Natural killer cell (primary cell): ENCODE data around the gene USP7. TPM values are rescaled to one million over a fixed set of nuclear protein-coding genes. Genes with fewer than 3 reads are reported as not detected.

Experiments used
- ATAC-seq, 3 donors: fragments of 150-1000 bp in 2 of 3; fragments of 200-7000 bp in 1 of 3; cut with Tn5 transposase; 1 replicate in 1 of 3; 2 replicates in 2 of 3; pipeline ENCODE4 v1.10.0; 2021; ENCODE audit warnings: mild to moderate bottlenecking in 2 of 3, moderate library complexity in 2 of 3
- DNase-seq, 2 donors: peaks; one replicate each; pipeline versions ENCODE4 v3.0.0 to v3.0.0-alpha.2; 2013 to 2021; ENCODE audit warnings: mixed read lengths in 1 of 2
- H3K27ac ChIP-seq: one replicate; pipeline ENCODE4 v1.5.1; 2013; ENCODE audit warnings: mild to moderate bottlenecking, low read length
- H3K27me3 ChIP-seq: one replicate; pipeline ENCODE4 v1.6.1; 2013; ENCODE audit warnings: low read length; ENCODE audit not compliant: control insufficient read depth, insufficient read depth
- H3K36me3 ChIP-seq: one replicate; pipeline ENCODE4 v1.6.1; 2013; ENCODE audit warnings: low read length; ENCODE audit not compliant: control insufficient read depth, insufficient read depth
- H3K4me1 ChIP-seq: one replicate; pipeline ENCODE4 v1.6.1; 2013; ENCODE audit warnings: low read length; ENCODE audit not compliant: control insufficient read depth, insufficient read depth
- H3K4me3 ChIP-seq: one replicate; pipeline ENCODE4 v1.5.1; 2013; ENCODE audit warnings: low read length
- H3K9me3 ChIP-seq: one replicate; pipeline ENCODE4 v1.6.1; 2013; ENCODE audit warnings: low read length; ENCODE audit not compliant: control insufficient read depth, insufficient read depth
- H3K27ac Mint-ChIP-seq, 2 donors: one replicate each; pipeline ENCODE4 v1.8.0; 2022; ENCODE audit warnings: mild to moderate bottlenecking in 2 of 2, mixed read lengths in 2 of 2, moderate library complexity in 1 of 2
- H3K27me3 Mint-ChIP-seq, 2 donors: one replicate each; pipeline ENCODE4 v1.8.0; 2022; ENCODE audit warnings: low read depth in 2 of 2, mixed read lengths in 2 of 2
- H3K36me3 Mint-ChIP-seq: one replicate; pipeline ENCODE4 v1.8.0; 2022; ENCODE audit warnings: mixed read lengths
- H3K4me1 Mint-ChIP-seq, 2 donors: one replicate each; pipeline ENCODE4 v1.8.0; 2022; ENCODE audit warnings: mixed read lengths in 2 of 2
- H3K4me3 Mint-ChIP-seq: one replicate; pipeline ENCODE4 v1.8.0; 2022; ENCODE audit warnings: mild to moderate bottlenecking, moderate library complexity, mixed read lengths
- H3K9me3 Mint-ChIP-seq, 2 donors: one replicate each; pipeline ENCODE4 v1.8.0; 2022; ENCODE audit warnings: mixed read lengths in 2 of 2
- WGBS: methylation state at CpG from one replicate; pipeline ENCODE4 v1.1.7; 2013; ENCODE audit warnings: missing lambda C conversion rate; ENCODE audit not compliant: insufficient coverage; 5-methylcytosine and 5-hydroxymethylcytosine counted together
- intact Hi-C: fragments of 100-400 bp; cut with micrococcal nuclease; formaldehyde crosslinking; loops from one replicate; pipeline ENCODE4 v1.14.2; 2022
- total RNA-seq, 4 donors: library from RNA; stranded (reverse); fragments of 120-200 nt in 1 of 4; gene quantifications; one replicate each; pipeline versions ENCODE4 v1.2.3 to v1.2.4, GENCODE V29; 2013 to 2022
- TF ChIP-seq, protein P1 (sequence below): fragments of 200-600 bp; IDR thresholded peaks from one replicate; pipeline ENCODE4 v1.8.0; 2022; ENCODE audit warnings: antibody characterized with exemption

Gene USP7
- total RNA-seq, 3 donors from 2014 or later (not counting 1 experiment from before 2014, with no cell fraction given): 213 to 268 (median 236) TPM

DNA sequence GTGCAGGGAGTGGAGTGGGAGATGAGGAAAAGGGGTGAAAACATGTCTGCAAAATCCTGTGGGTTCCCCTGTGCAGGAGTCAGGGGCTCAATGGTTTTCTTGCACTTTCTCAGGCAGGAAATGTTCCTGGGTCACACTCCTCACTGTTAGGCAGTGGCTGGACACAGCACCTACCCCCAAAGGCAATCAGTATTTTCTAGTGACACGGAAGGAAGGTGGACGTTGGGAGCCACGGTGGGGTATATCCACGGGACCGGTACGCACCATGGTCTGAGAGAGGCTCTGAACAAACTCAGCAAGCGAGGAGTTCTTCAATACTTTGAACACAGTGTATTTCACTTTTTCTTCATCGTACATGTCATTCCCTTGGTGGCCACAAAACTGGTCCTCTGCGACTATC is 60.7 kb downstream of the USP7 start:
- over 99% methylated on average over 9 of the region's 9 CpGs for WGBS
- no peaks in the 10 kb centered on the region for H3K9me3 ChIP-seq
- Mint-ChIP-seq H3K36me3 (peaks cover 32% of the 10 kb centered on the region), H3K4me1 (no peaks in the 10 kb centered on the region), H3K27me3 (no peaks in the 10 kb centered on the region), H3K27ac (no peak overlapping the region), H3K9me3 (no peaks in the 10 kb centered on the region), H3K4me3 (no peak overlapping the region)
- no peak overlapping the region for H3K27ac ChIP-seq
- DNase-seq: no peak
- TF ChIP-seq, protein P1, sequence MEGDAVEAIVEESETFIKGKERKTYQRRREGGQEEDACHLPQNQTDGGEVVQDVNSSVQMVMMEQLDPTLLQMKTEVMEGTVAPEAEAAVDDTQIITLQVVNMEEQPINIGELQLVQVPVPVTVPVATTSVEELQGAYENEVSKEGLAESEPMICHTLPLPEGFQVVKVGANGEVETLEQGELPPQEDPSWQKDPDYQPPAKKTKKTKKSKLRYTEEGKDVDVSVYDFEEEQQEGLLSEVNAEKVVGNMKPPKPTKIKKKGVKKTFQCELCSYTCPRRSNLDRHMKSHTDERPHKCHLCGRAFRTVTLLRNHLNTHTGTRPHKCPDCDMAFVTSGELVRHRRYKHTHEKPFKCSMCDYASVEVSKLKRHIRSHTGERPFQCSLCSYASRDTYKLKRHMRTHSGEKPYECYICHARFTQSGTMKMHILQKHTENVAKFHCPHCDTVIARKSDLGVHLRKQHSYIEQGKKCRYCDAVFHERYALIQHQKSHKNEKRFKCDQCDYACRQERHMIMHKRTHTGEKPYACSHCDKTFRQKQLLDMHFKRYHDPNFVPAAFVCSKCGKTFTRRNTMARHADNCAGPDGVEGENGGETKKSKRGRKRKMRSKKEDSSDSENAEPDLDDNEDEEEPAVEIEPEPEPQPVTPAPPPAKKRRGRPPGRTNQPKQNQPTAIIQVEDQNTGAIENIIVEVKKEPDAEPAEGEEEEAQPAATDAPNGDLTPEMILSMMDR: no peak
- peaks cover 89% of the 10 kb centered on the region for H3K36me3 ChIP-seq
- H3K4me3 ChIP-seq: no peak overlapping the region
- H3K4me1 ChIP-seq: no peaks in the 10 kb centered on the region
- ATAC-seq: no peak
- no peaks in the 10 kb centered on the region for H3K27me3 ChIP-seq
- intact Hi-C loops: no loop called here

DNA sequence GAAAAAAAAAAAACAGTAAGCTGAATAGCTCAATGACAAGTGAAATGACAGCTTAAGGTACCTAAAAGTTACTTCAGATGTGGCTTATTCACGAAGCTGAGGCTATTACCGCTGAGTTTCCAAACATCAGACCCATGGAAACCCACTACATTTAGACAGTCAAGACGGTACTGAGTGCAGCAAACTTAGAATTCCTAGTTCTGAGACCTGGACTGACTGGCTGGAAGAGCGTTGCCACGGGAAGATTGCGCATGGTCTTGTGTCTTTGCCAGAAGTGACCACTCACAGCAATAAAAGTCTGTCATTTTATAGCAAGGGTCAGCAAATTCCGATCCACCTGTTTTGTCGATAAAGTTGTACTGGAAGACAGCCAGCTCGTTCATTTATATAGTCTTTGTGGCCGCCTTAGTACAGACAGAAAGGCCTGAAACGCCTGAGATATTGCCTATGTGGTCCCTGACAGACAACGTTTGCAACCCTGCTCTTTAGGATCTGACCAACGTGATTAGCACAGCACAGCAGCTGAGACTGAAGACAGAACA is 62.3 kb downstream of the USP7 start:
- intact Hi-C loops: no loop called here
- no peaks in the 10 kb centered on the region for H3K9me3 Mint-ChIP-seq
- peaks cover 92% of the 10 kb centered on the region for H3K36me3 ChIP-seq
- no peaks in the 10 kb centered on the region for H3K4me1 Mint-ChIP-seq
- H3K27me3 Mint-ChIP-seq: no peaks in the 10 kb centered on the region
- no peaks in the 10 kb centered on the region for H3K4me1 ChIP-seq
- DNase-seq (no peak), ATAC-seq (no peak)
- TF ChIP-seq, protein P1: no peak
- no peak overlapping the region for H3K27ac Mint-ChIP-seq
- H3K27me3 ChIP-seq: no peaks in the 10 kb centered on the region
- H3K4me3 Mint-ChIP-seq: no peak overlapping the region
- peaks cover 32% of the 10 kb centered on the region for H3K36me3 Mint-ChIP-seq
- H3K27ac ChIP-seq: no peak overlapping the region
- H3K4me3 ChIP-seq: no peak overlapping the region
- WGBS: 92% methylated on average over 13 of the region's 13 CpGs
- no peaks in the 10 kb centered on the region for H3K9me3 ChIP-seq

DNA sequence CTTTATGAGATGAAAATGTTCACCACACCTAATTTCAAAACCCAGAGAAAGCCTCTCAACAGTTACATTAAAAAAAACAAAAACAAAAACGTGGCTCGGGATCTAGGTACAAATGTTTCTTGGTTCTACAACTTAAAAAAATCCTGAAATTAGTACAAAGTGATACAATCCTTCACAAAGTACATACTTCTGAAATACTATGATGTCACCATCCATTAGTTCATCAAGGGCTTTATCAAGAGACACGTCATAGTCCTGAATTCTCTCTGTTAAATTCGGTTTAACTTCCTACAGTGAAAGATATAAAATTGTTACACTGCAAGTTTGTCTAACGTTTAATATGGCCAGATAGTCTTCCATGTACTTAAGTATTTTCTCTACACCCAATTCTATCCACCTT is 63.4 kb downstream of the USP7 start:
- DNase-seq (no peak), ATAC-seq (no peak)
- 90% methylated on average over 2 of the region's 5 CpGs for WGBS
- Histone ChIP-seq H3K9me3 (no peaks in the 10 kb centered on the region), H3K36me3 (peaks cover 88% of the 10 kb centered on the region), H3K27ac (no peak overlapping the region), H3K4me1 (no peaks in the 10 kb centered on the region), H3K27me3 (no peaks in the 10 kb centered on the region), H3K4me3 (no peak overlapping the region)
- H3K4me1 Mint-ChIP-seq: no peaks in the 10 kb centered on the region
- peaks cover 23% of the 10 kb centered on the region for H3K36me3 Mint-ChIP-seq
- no peak overlapping the region for H3K4me3 Mint-ChIP-seq
- no peaks in the 10 kb centered on the region for H3K27me3 Mint-ChIP-seq
- H3K27ac Mint-ChIP-seq: peak overlapping the region; percentile 11 to 24
- intact Hi-C loops: no loop called here
- TF ChIP-seq, protein P1: no peak
- H3K9me3 Mint-ChIP-seq: no peaks in the 10 kb centered on the region

DNA sequence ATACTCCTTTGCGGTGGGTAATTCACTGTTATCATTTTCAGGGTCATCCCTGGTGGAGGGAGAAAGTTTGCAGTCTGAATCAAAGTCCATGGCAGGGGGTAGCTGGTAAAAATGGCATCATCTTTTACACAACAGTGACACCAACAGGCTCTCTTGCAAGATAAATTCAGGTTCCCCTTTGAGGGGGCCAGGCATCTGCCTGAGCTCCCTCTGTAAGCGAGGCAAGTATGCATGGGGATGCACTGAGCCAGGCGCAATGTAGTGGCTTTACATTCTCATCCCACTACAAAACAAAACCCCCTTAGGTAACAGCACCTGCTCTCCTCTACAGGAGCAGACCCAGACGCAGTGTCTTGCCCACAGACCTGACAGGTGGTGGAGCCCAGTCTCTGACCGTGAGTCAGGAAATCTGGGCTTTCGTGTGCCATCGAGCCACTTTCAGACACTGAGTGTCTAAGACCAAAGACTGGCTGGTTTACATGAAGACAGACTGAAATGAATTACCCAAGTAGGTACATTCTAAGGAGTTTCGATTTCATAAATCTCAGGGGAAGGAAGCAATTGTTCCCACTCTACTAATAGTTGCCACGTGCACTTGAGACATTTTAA is 63.9 kb downstream of the USP7 start:
- Mint-ChIP-seq H3K4me1 (no peaks in the 10 kb centered on the region), H3K27ac (peak overlapping the region; percentile 11 to 24), H3K9me3 (no peaks in the 10 kb centered on the region), H3K27me3 (no peaks in the 10 kb centered on the region), H3K4me3 (no peak overlapping the region), H3K36me3 (peaks cover 26% of the 10 kb centered on the region)
- H3K27me3 ChIP-seq: no peaks in the 10 kb centered on the region
- intact Hi-C loops: loop anchor here (10.0 kb wide), 1 partner anchor 235 kb away; no protein-coding TSS in a partner anchor
- no peak overlapping the region for H3K27ac ChIP-seq
- DNase-seq: no peak
- ATAC-seq: no peak
- no peaks in the 10 kb centered on the region for H3K4me1 ChIP-seq
- peaks cover 88% of the 10 kb centered on the region for H3K36me3 ChIP-seq
- TF ChIP-seq, protein P1: no peak
- WGBS: 93% methylated on average over 8 of the region's 9 CpGs
- no peak overlapping the region for H3K4me3 ChIP-seq
- H3K9me3 ChIP-seq: no peaks in the 10 kb centered on the region
